Kidney epithelial cell (primary cell): ENCODE results near the gene ETS1. TPM values are rescaled to one million over a fixed set of nuclear protein-coding genes. Genes with fewer than 3 reads are reported as not detected.

Experiments used
- DNase-seq: peaks from one replicate; pipeline ENCODE4 v3.0.0-alpha.2; 2010; ENCODE audit warnings: low read depth
- H3K27me3 ChIP-seq: 2 replicates; pipeline ENCODE4 v1.6.0; 2011; ENCODE audit warnings: low read length; ENCODE audit not compliant: control insufficient read depth, insufficient read depth
- H3K36me3 ChIP-seq: 2 replicates; pipeline ENCODE4 v1.5.1; 2011; ENCODE audit warnings: low read length; ENCODE audit not compliant: control insufficient read depth, insufficient read depth
- H3K4me3 ChIP-seq: 2 replicates; pipeline ENCODE4 v1.5.1; 2011; ENCODE audit warnings: low read depth, mild to moderate bottlenecking, control low read depth, low read length
- total RNA-seq: library from RNA; depleted of rRNA; stranded (reverse); fragments of >200 nt; gene quantifications from 2 replicates; pipeline ENCODE4 v1.2.3, GENCODE V29; 2015
- TF ChIP-seq, protein P1 (sequence below): IDR thresholded peaks from 2 replicates; pipeline ENCODE4 v1.5.1; 2011; ENCODE audit warnings: mild to moderate bottlenecking, moderate library complexity, low read length, control low read depth, inconsistent platforms; ENCODE audit not compliant: insufficient read depth, poor library complexity, severe bottlenecking

The ETS1 gene
- total RNA-seq, 1 donor from 2014 or later: 224 TPM

- DNase-seq: no peak
- Histone ChIP-seq H3K4me3 (no peak overlapping the region), H3K27me3 (no peaks in the 10 kb centered on the region), H3K36me3 (peaks cover 3% of the 10 kb centered on the region)
- TF ChIP-seq, protein P1, sequence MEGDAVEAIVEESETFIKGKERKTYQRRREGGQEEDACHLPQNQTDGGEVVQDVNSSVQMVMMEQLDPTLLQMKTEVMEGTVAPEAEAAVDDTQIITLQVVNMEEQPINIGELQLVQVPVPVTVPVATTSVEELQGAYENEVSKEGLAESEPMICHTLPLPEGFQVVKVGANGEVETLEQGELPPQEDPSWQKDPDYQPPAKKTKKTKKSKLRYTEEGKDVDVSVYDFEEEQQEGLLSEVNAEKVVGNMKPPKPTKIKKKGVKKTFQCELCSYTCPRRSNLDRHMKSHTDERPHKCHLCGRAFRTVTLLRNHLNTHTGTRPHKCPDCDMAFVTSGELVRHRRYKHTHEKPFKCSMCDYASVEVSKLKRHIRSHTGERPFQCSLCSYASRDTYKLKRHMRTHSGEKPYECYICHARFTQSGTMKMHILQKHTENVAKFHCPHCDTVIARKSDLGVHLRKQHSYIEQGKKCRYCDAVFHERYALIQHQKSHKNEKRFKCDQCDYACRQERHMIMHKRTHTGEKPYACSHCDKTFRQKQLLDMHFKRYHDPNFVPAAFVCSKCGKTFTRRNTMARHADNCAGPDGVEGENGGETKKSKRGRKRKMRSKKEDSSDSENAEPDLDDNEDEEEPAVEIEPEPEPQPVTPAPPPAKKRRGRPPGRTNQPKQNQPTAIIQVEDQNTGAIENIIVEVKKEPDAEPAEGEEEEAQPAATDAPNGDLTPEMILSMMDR: no peak
These were observed 94.3 kb downstream of the ETS1 start for GRCh38 chr11:128492903-128493569.

GRCh38 chr11:128492461-128492860 is 94.9 kb downstream of the ETS1 start:
- TF ChIP-seq, protein P1: no peak
- Histone ChIP-seq H3K4me3 (no peak overlapping the region), H3K36me3 (peaks cover 3% of the 10 kb centered on the region), H3K27me3 (no peaks in the 10 kb centered on the region)
- no peak for DNase-seq

DNA sequence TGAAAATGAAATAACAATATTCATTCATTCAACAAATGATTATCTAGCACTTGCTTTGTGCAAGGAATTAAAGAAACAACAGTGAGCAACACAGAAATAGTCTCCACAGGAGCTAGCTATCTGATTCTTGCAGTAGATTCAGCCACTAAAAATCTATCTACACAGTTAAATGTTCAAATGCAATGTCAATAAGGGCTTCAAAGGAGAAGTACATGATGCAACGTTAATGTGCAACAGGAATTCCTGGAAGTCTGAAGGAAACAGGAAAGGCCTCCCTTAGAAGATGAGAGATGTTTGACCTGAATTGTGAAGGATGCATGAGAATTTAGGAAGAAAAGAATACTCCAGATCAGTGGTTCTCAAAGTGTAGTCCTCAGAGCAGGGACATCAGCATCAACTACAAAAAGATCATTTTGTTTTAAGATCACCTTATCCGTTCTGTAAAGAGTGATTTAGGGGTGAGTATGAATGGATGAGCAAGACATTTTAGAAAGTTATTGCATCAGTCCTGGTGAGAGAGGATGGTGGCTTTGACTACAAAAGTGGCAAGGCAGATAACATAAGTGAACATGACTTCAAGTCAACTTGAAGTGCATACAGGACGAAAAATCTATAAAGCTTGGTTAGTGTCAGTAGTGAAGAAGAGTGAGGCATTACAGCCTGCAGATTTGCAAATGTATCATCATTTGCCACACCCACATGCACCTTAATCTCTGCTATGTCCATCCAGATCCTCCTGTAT is 96.0 kb downstream of the ETS1 start:
- no peak for DNase-seq
- Histone ChIP-seq H3K4me3 (no peak overlapping the region), H3K27me3 (no peaks in the 10 kb centered on the region), H3K36me3 (peaks cover 3% of the 10 kb centered on the region)
- TF ChIP-seq, protein P1: no peak

DNA sequence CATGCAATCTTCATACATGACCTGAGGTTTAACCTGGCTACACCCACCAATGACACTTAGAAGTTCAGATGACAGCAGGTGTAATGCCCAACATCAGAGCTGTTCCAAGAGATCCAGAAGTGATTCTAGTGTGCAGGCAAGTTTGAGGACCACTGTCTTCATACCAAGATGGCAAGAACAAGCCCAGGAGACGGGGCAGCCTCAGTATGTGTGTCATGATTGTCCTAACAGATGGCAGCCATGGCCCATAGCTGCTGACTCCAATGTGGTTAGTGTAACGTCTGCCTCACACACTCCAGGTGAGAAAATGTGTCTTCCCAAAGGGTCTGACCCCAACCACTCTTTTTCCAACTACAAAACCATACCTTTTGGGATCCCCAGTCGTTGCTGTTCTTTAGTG is 97.3 kb downstream of the ETS1 start:
- TF ChIP-seq, protein P1: no peak
- Histone ChIP-seq H3K4me3 (no peak overlapping the region), H3K36me3 (peaks cover 3% of the 10 kb centered on the region), H3K27me3 (no peaks in the 10 kb centered on the region)
- DNase-seq: no peak

DNA sequence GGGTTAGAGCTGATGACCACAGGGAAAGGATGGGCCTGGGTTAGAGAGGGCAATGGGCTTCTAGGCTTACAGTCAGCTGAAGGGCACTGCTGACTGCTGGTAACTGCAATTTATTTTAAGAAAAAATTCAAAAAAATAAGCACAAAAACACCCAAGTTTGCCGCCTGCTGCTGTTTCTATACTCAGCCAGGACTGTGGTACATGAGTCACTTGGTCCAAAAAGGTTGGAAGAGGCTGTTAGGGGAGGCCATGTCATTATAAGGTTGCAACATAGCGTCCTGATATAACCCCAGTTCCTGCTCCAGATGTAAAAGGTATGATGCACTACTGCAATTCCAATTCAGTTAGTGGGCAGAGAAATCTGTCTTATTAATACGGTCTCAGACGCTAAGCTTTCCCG is 98.9 kb downstream of the ETS1 start:
- Histone ChIP-seq H3K27me3 (no peaks in the 10 kb centered on the region), H3K36me3 (peaks cover 3% of the 10 kb centered on the region), H3K4me3 (no peak overlapping the region)
- DNase-seq: no peak
- TF ChIP-seq, protein P1: no peak
